Measurements from ENCODE around the gene ACAT1. TPM values are rescaled to one million over a fixed set of nuclear protein-coding genes. Genes with fewer than 3 reads are reported as not detected.

The ACAT1 gene
- polyA plus RNA-seq, 1 of the 3 experiments (the other 2 are of a cell fraction) = 78.8 TPM

DNA sequence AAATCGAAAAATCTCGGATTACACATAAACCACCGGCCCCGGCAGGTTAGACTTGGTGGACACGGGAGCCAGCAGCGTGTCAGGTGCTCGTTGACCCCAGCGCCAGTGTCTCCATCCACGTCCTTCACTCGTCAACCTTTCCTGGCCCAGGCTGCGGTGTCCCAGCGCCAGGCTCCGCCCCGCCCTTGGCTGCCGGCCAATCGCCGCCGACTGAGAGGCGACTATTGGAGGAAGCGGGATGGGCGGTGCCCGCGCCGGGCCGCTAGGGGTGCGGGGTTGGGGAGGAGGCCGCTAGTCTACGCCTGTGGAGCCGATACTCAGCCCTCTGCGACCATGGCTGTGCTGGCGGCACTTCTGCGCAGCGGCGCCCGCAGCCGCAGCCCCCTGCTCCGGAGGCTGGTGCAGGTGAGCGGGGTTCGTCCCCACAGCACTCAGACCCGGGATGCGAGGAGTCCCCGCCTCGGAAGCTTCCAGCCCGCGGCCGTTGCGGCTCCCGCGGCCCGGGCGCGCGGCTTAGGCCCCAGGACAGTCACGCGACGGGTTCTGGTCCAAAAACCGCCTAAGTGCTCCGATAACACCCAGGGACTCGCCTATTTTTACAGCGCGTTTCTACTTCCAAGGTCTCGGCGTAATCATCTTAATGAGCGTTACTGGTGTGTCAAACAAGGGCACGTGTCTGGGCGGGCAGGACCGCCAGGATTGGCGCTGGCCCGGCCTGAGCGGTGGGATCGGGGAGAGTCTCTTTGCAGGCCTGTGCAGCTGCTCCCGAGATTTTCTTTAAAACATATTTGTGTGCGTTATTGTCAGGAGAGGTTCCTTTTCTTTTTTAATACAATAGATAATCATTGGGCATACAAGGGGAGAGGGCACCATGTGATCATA is at the start of gene ACAT1 (continued):
- TF ChIP-seq YY1 (IDR thresholded peaks at IDR 0.05; ENCODE audit: low read depth) (no peak), GABPA (IDR thresholded peaks at IDR 0.05; ENCODE audit: low read depth) (no peak), SIN3A (IDR thresholded peaks at IDR 0.05; ENCODE audit: borderline replicate concordance, low read depth, low read length) (peak; percentile 22; the same call in 1 of the 2 replicates), NRF1 (IDR thresholded peaks at IDR 0.05; ENCODE audit: low read depth, low read length) (no peak), RFX5 (IDR thresholded peaks at IDR 0.05; ENCODE audit: low read length) (no peak), TCF12 (IDR thresholded peaks at IDR 0.05) (no peak), NFIC (IDR thresholded peaks at IDR 0.05; ENCODE audit: borderline replicate concordance) (peak; percentile 91), TAF1 (IDR thresholded peaks at IDR 0.05; ENCODE audit: borderline replicate concordance, low read depth, low read length) (peak; percentile 73), RXRA (IDR thresholded peaks at IDR 0.05; ENCODE audit: borderline replicate concordance, low read depth) (no peak)
- TF ChIP-seq, protein P1, sequence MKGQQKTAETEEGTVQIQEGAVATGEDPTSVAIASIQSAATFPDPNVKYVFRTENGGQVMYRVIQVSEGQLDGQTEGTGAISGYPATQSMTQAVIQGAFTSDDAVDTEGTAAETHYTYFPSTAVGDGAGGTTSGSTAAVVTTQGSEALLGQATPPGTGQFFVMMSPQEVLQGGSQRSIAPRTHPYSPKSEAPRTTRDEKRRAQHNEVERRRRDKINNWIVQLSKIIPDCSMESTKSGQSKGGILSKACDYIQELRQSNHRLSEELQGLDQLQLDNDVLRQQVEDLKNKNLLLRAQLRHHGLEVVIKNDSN (IDR thresholded peaks at IDR 0.05; ENCODE audit: borderline replicate concordance, low read depth) = no peak; the same call in none of the 2 replicates
- TF ChIP-seq, protein P2, sequence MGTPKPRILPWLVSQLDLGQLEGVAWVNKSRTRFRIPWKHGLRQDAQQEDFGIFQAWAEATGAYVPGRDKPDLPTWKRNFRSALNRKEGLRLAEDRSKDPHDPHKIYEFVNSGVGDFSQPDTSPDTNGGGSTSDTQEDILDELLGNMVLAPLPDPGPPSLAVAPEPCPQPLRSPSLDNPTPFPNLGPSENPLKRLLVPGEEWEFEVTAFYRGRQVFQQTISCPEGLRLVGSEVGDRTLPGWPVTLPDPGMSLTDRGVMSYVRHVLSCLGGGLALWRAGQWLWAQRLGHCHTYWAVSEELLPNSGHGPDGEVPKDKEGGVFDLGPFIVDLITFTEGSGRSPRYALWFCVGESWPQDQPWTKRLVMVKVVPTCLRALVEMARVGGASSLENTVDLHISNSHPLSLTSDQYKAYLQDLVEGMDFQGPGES (IDR thresholded peaks at IDR 0.05; ENCODE audit: low read depth, low read length) = no peak

DNA sequence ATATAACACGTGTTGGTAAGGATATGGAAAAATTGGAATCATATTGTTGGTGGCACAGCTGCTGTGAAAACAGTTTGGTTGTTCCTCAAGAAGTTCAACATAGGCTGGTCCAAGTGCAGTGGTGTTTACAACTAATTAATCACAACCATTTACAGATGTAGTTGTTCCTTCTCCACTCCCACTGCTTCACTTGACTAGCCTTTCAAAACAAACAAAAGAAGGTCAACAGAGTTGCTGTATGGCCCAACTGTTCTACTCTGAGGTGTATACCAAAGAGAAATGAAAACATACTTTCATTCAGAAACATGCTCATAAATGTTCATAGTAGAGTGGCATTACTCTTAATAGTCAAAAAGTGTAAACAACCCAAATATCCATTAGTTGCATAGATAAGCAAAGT is 36.6 kb upstream of the ACAT1 start:
- no peak overlapping the region for H3K9ac ChIP-seq
- no peaks in the 10 kb centered on the region for H3K9me3 ChIP-seq
- no peaks in the 10 kb centered on the region for H3K4me1 ChIP-seq (ENCODE audit: control insufficient read depth in 1 of 2, insufficient read depth in 2 of 2, low read depth in 1 of 2, low read length in 1 of 2)
- WGBS (ENCODE audit: low lambda C conversion rate) = 79% methylated on average over 1 of the region's 1 CpG
- no peaks in the 10 kb centered on the region for H3K27me3 ChIP-seq (ENCODE audit: insufficient read depth)
- peaks cover 17 to 63% of the 10 kb centered on the region in 2 experiments for H3K36me3 ChIP-seq (replicated peaks in 1 of 2; ENCODE audit: control insufficient read depth in 1 of 2, insufficient read depth in 2 of 2, low read length in 1 of 2)
- no peak overlapping the region for H3K4me3 ChIP-seq (ENCODE audit: low read depth in 2 of 2, low read length in 1 of 2)
- H3K4me2 ChIP-seq = no peak overlapping the region
- CTCF ChIA-PET = interaction anchor here (1.3 kb wide), 1 partner anchor 32 kb away, joined by 5 read pairs; no protein-coding TSS in a partner anchor
- H2AFZ ChIP-seq (ENCODE audit: low read depth) = no peak overlapping the region
- H3K27ac ChIP-seq (ENCODE audit: low read depth in 2 of 2, low read length in 1 of 2) = no peak overlapping the region
- no peaks in the 10 kb centered on the region for H4K20me1 ChIP-seq (ENCODE audit: insufficient read depth)
- no peaks in the 10 kb centered on the region for H3F3A ChIP-seq (replicated peaks; ENCODE audit: insufficient read depth)
- H3K9me2 ChIP-seq = no peaks in the 10 kb centered on the region
- POLR2A ChIA-PET = no interaction called here
- H3K79me2 ChIP-seq (ENCODE audit: insufficient read depth) = peaks cover 5% of the 10 kb centered on the region; the same call in 1 of the 2 replicates
- no peak for DNase-seq
- no peak for TF ChIP-seq MEF2A (IDR thresholded peaks at IDR 0.05; ENCODE audit: borderline replicate concordance, low read depth)
- TF ChIP-seq RFX5 (IDR thresholded peaks at IDR 0.05; ENCODE audit: low read length) = no peak
- TF ChIP-seq, protein P3, sequence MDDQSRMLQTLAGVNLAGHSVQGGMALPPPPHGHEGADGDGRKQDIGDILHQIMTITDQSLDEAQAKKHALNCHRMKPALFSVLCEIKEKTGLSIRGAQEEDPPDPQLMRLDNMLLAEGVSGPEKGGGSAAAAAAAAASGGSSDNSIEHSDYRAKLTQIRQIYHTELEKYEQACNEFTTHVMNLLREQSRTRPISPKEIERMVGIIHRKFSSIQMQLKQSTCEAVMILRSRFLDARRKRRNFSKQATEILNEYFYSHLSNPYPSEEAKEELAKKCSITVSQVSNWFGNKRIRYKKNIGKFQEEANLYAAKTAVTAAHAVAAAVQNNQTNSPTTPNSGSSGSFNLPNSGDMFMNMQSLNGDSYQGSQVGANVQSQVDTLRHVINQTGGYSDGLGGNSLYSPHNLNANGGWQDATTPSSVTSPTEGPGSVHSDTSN (IDR thresholded peaks at IDR 0.05) = no peak
- no peak for TF ChIP-seq FOXM1 (IDR thresholded peaks at IDR 0.05; ENCODE audit: low read depth)
- TF ChIP-seq JUND (IDR thresholded peaks at IDR 0.05) = no peak
- no peak for TF ChIP-seq RXRA (IDR thresholded peaks at IDR 0.05; ENCODE audit: borderline replicate concordance, low read depth)
- no peak for TF ChIP-seq GABPA (IDR thresholded peaks at IDR 0.05; ENCODE audit: low read depth)
- TF ChIP-seq, protein P4, sequence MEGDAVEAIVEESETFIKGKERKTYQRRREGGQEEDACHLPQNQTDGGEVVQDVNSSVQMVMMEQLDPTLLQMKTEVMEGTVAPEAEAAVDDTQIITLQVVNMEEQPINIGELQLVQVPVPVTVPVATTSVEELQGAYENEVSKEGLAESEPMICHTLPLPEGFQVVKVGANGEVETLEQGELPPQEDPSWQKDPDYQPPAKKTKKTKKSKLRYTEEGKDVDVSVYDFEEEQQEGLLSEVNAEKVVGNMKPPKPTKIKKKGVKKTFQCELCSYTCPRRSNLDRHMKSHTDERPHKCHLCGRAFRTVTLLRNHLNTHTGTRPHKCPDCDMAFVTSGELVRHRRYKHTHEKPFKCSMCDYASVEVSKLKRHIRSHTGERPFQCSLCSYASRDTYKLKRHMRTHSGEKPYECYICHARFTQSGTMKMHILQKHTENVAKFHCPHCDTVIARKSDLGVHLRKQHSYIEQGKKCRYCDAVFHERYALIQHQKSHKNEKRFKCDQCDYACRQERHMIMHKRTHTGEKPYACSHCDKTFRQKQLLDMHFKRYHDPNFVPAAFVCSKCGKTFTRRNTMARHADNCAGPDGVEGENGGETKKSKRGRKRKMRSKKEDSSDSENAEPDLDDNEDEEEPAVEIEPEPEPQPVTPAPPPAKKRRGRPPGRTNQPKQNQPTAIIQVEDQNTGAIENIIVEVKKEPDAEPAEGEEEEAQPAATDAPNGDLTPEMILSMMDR (IDR thresholded peaks at IDR 0.05) = no peak
- TF ChIP-seq, protein P5, sequence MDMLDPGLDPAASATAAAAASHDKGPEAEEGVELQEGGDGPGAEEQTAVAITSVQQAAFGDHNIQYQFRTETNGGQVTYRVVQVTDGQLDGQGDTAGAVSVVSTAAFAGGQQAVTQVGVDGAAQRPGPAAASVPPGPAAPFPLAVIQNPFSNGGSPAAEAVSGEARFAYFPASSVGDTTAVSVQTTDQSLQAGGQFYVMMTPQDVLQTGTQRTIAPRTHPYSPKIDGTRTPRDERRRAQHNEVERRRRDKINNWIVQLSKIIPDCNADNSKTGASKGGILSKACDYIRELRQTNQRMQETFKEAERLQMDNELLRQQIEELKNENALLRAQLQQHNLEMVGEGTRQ (IDR thresholded peaks at IDR 0.05; ENCODE audit: borderline replicate concordance, low read depth, low read length) = no peak
- TF ChIP-seq GATA2 (CRISPR knock-in tag; IDR thresholded peaks at IDR 0.05) = no peak
